Measurements from ENCODE around the gene ANO10. TPM values are rescaled to one million over a fixed set of nuclear protein-coding genes. Genes with fewer than 3 reads are reported as not detected.
"Not testable (repeated sequence)": the region's sequence is repeated elsewhere in the genome, so short reads cannot be mapped to it uniquely, and the experiment has no call there.

ANO10 gene
- total RNA-seq, 2 experiments from 2014 or later = 12.4 to 14.3 TPM

GRCh38 chr3:43587303-43587702, 34.5 kb downstream of the ANO10 start:
- DNase-seq = no peak
- Mint-ChIP-seq H3K9me3 (peaks cover 10% of the 10 kb centered on the region), H3K27me3 (no peaks in the 10 kb centered on the region), H3K36me3 (ENCODE audit: low read depth) (peaks cover 5% of the 10 kb centered on the region), H3K27ac (no peak overlapping the region), H3K4me3 (no peak overlapping the region), H3K4me1 (peaks cover 17% of the 10 kb centered on the region)
- CTCF ChIA-PET = interaction anchor here (0.6 kb wide), 1 partner anchor 405 kb away, joined by 3 read pairs; no protein-coding TSS in a partner anchor
- POLR2A ChIA-PET = no interaction called here

GRCh38 chr3:43584043-43584826, 37.6 kb downstream of the ANO10 start:
- peaks cover 17% of the 10 kb centered on the region for H3K4me1 Mint-ChIP-seq
- peak; percentile 17 for DNase-seq
- H3K4me3 Mint-ChIP-seq = no peak overlapping the region
- H3K27ac Mint-ChIP-seq = no peak overlapping the region
- H3K9me3 Mint-ChIP-seq = peaks cover 4% of the 10 kb centered on the region
- H3K27me3 Mint-ChIP-seq = no peaks in the 10 kb centered on the region
- H3K36me3 Mint-ChIP-seq (ENCODE audit: low read depth) = peaks cover 2% of the 10 kb centered on the region
- ChIA-PET POLR2A (no interaction called here), CTCF (no interaction called here)

- H3K4me3 Mint-ChIP-seq = no peak overlapping the region
These were observed 38.3 kb downstream of the ANO10 start for GRCh38 chr3:43583481-43583880.

GRCh38 chr3:43582866-43583265, 38.9 kb downstream of the ANO10 start:
- no peak overlapping the region for H3K4me3 Mint-ChIP-seq
- DNase-seq = no peak
- CTCF ChIA-PET = interaction anchor here (0.6 kb wide), 1 partner anchor 176 kb away, joined by 3 read pairs; no protein-coding TSS in a partner anchor
- POLR2A ChIA-PET = no interaction called here
- H3K27me3 Mint-ChIP-seq = no peaks in the 10 kb centered on the region
- H3K4me1 Mint-ChIP-seq = peaks cover 17% of the 10 kb centered on the region
- H3K27ac Mint-ChIP-seq = no peak overlapping the region
- peaks cover 2% of the 10 kb centered on the region for H3K36me3 Mint-ChIP-seq (ENCODE audit: low read depth)
- peaks cover 4% of the 10 kb centered on the region for H3K9me3 Mint-ChIP-seq

More at GRCh38 chr3:43583481-43583880, 38.3 kb downstream of the ANO10 start:
- no peak overlapping the region for H3K27ac Mint-ChIP-seq
- CTCF ChIA-PET = no interaction called here
- no peaks in the 10 kb centered on the region for H3K27me3 Mint-ChIP-seq
- peaks cover 17% of the 10 kb centered on the region for H3K4me1 Mint-ChIP-seq
- H3K9me3 Mint-ChIP-seq = peaks cover 4% of the 10 kb centered on the region
- H3K36me3 Mint-ChIP-seq (ENCODE audit: low read depth) = peaks cover 2% of the 10 kb centered on the region
- DNase-seq = no peak
- POLR2A ChIA-PET = no interaction called here

GRCh38 chr3:43581343-43581742, 40.5 kb downstream of the ANO10 start:
- peaks cover 4% of the 10 kb centered on the region for H3K36me3 Mint-ChIP-seq (ENCODE audit: low read depth)
- H3K9me3 Mint-ChIP-seq = peaks cover 4% of the 10 kb centered on the region
- H3K4me3 Mint-ChIP-seq = no peak overlapping the region
- no peak overlapping the region for H3K27ac Mint-ChIP-seq
- ChIA-PET POLR2A (no interaction called here), CTCF (interaction anchor here (1.0 kb wide), 1 partner anchor 275 kb away, joined by 3 read pairs; no protein-coding TSS in a partner anchor)
- H3K27me3 Mint-ChIP-seq = no peaks in the 10 kb centered on the region
- DNase-seq = no peak
- peaks cover 17% of the 10 kb centered on the region for H3K4me1 Mint-ChIP-seq

- CTCF ChIA-PET = interaction anchor here (0.6 to 0.7 kb wide), 4 partner anchors 28 to 237 kb away, joined by 3 to 5 read pairs (median 4); no protein-coding TSS in a partner anchor
- H3K4me1 Mint-ChIP-seq = peaks cover 17% of the 10 kb centered on the region
- H3K36me3 Mint-ChIP-seq (ENCODE audit: low read depth) = peaks cover 4% of the 10 kb centered on the region
- peaks cover 4% of the 10 kb centered on the region for H3K9me3 Mint-ChIP-seq
- no peak for DNase-seq
- H3K4me3 Mint-ChIP-seq = no peak overlapping the region
- H3K27ac Mint-ChIP-seq = no peak overlapping the region
- no peaks in the 10 kb centered on the region for H3K27me3 Mint-ChIP-seq
- POLR2A ChIA-PET = no interaction called here
These were observed 41.6 kb downstream of the ANO10 start for GRCh38 chr3:43580181-43580580.

GRCh38 chr3:43573576-43573975, 48.2 kb downstream of the ANO10 start:
- no peaks in the 10 kb centered on the region for H3K4me1 Mint-ChIP-seq
- no peak overlapping the region for H3K27ac Mint-ChIP-seq
- POLR2A ChIA-PET = no interaction called here
- no peak for DNase-seq
- no peaks in the 10 kb centered on the region for H3K27me3 Mint-ChIP-seq
- no peak overlapping the region for H3K4me3 Mint-ChIP-seq
- CTCF ChIA-PET = interaction anchor here (0.6 kb wide), 2 partner anchors 268 to 681 kb away, joined by 3 to 4 read pairs; no protein-coding TSS in a partner anchor
- peaks cover 2% of the 10 kb centered on the region for H3K36me3 Mint-ChIP-seq (ENCODE audit: low read depth)
- H3K9me3 Mint-ChIP-seq = no peaks in the 10 kb centered on the region

- H3K36me3 Mint-ChIP-seq (ENCODE audit: low read depth); H3K27ac Mint-ChIP-seq; H3K4me3 Mint-ChIP-seq; H3K27me3 Mint-ChIP-seq; POLR2A ChIA-PET; DNase-seq; H3K9me3 Mint-ChIP-seq; H3K4me1 Mint-ChIP-seq: not testable (repeated sequence)
- CTCF ChIA-PET = interaction anchor here (0.6 kb wide), 1 partner anchor 19 kb away, joined by 3 read pairs; no protein-coding TSS in a partner anchor
These were observed 56.0 kb downstream of the ANO10 start for GRCh38 chr3:43565661-43566341.

- Mint-ChIP-seq H3K9me3 (no peaks in the 10 kb centered on the region), H3K36me3 (ENCODE audit: low read depth) (peaks cover 3% of the 10 kb centered on the region), H3K4me1 (no peaks in the 10 kb centered on the region), H3K27me3 (no peaks in the 10 kb centered on the region), H3K27ac (no peak overlapping the region), H3K4me3 (no peak overlapping the region)
- ChIA-PET CTCF (no interaction called here), POLR2A (no interaction called here)
- no peak for DNase-seq
These were observed 61.9 kb downstream of the ANO10 start for GRCh38 chr3:43559961-43560360.

- Mint-ChIP-seq H3K27me3 (no peaks in the 10 kb centered on the region), H3K36me3 (ENCODE audit: low read depth) (peaks cover 7% of the 10 kb centered on the region), H3K9me3 (no peaks in the 10 kb centered on the region), H3K4me3 (no peak overlapping the region), H3K4me1 (no peaks in the 10 kb centered on the region), H3K27ac (no peak overlapping the region)
- DNase-seq = no peak
- POLR2A ChIA-PET = no interaction called here
- CTCF ChIA-PET = no interaction called here
These were observed 63.6 kb downstream of the ANO10 start for GRCh38 chr3:43558171-43558570.

GRCh38 chr3:43549626-43550290, 72.1 kb downstream of the ANO10 start:
- peaks cover 5% of the 10 kb centered on the region for H3K36me3 Mint-ChIP-seq (ENCODE audit: low read depth)
- H3K4me1 Mint-ChIP-seq = peaks cover 3% of the 10 kb centered on the region
- H3K9me3 Mint-ChIP-seq = no peaks in the 10 kb centered on the region
- POLR2A ChIA-PET = no interaction called here
- no peak overlapping the region for H3K27ac Mint-ChIP-seq
- CTCF ChIA-PET = no interaction called here
- DNase-seq = no peak
- no peaks in the 10 kb centered on the region for H3K27me3 Mint-ChIP-seq
- H3K4me3 Mint-ChIP-seq = no peak overlapping the region

GRCh38 chr3:43544277-43544676, 77.5 kb downstream of the ANO10 start:
- CTCF ChIA-PET; DNase-seq; H3K9me3 Mint-ChIP-seq; H3K4me1 Mint-ChIP-seq; H3K36me3 Mint-ChIP-seq (ENCODE audit: low read depth); H3K4me3 Mint-ChIP-seq; POLR2A ChIA-PET; H3K27me3 Mint-ChIP-seq: not testable (repeated sequence)
- peak overlapping the region; percentile 17 for H3K27ac Mint-ChIP-seq

Data from activated CD4-positive, alpha-beta T cell treated with anti-CD3 and anti-CD28 coated beads, Interleukin-2, amount 10 ng/mL, durations not matched to agents 7 days and 5 days (primary cell).